Loucy (cell line): Measurements from ENCODE around the gene LMX1B.

Source experiments
- H2AFZ ChIP-seq: fragments of 200-600 bp; sonication (generic); 2 replicates; pipeline ENCODE4 v1.6.0; 2016; ENCODE audit warnings: antibody characterized with exemption, mild to moderate bottlenecking, low read length, moderate library complexity
- H3F3A ChIP-seq: fragments of 200-600 bp; 2 replicates; pipeline ENCODE4 v1.6.0; 2016; ENCODE audit warnings: antibody characterized with exemption, low read depth, mild to moderate bottlenecking
- H3K27me3 ChIP-seq: fragments of 200-600 bp; sonication (generic); 2 replicates; pipeline ENCODE4 v1.6.1; 2014; ENCODE audit warnings: low read length, mild to moderate bottlenecking; ENCODE audit not compliant: insufficient read depth, poor library complexity, severe bottlenecking
- H3K36me3 ChIP-seq: fragments of 200-600 bp; sonication (generic); 2 replicates; pipeline ENCODE4 v1.6.1; 2016; ENCODE audit warnings: low read length; ENCODE audit not compliant: insufficient read depth
- H3K4me1 ChIP-seq: fragments of 200-600 bp; sonication (generic); 2 replicates; pipeline ENCODE4 v1.5.1; 2014; ENCODE audit warnings: low read length, mild to moderate bottlenecking; ENCODE audit not compliant: insufficient read depth, poor library complexity, severe bottlenecking
- H3K4me2 ChIP-seq: fragments of 200-600 bp; sonication (generic); 2 replicates; pipeline ENCODE4 v1.6.0; 2014; ENCODE audit warnings: antibody characterized with exemption, low read length, low read depth, mild to moderate bottlenecking; ENCODE audit not compliant: poor library complexity, severe bottlenecking
- H3K4me3 ChIP-seq: fragments of 200-600 bp; sonication (generic); 2 replicates; pipeline ENCODE4 v1.5.1; 2014; ENCODE audit warnings: low read length, mild to moderate bottlenecking, mixed read lengths; ENCODE audit not compliant: poor library complexity, severe bottlenecking
- H3K79me2 ChIP-seq: fragments of 200-600 bp; sonication (generic); 2 replicates; pipeline ENCODE4 v1.6.1; 2014; ENCODE audit warnings: low read length; ENCODE audit not compliant: insufficient read depth
- H3K9ac ChIP-seq: fragments of 200-600 bp; sonication (generic); 2 replicates; pipeline ENCODE4 v1.6.0; 2014; ENCODE audit warnings: mild to moderate bottlenecking, low read depth, low read length, moderate library complexity; ENCODE audit not compliant: poor library complexity, severe bottlenecking
- H3K9me2 ChIP-seq: fragments of 200-600 bp; sonication (generic); replicated peaks from 2 replicates; pipeline ENCODE4 v1.6.1; 2016; ENCODE audit warnings: low read depth, low read length, mixed read lengths
- H3K9me3 ChIP-seq: fragments of 200-600 bp; sonication (generic); 2 replicates; pipeline ENCODE4 v1.6.1; 2014; ENCODE audit warnings: mild to moderate bottlenecking, antibody characterized with exemption, low read length, low read depth; ENCODE audit not compliant: insufficient read depth
- H4K20me1 ChIP-seq: fragments of 200-600 bp; sonication (generic); 2 replicates; pipeline ENCODE4 v1.6.0; 2014; ENCODE audit warnings: antibody characterized with exemption, low read length, mild to moderate bottlenecking; ENCODE audit not compliant: insufficient read depth, poor library complexity, severe bottlenecking
- CTCF ChIP-seq: fragments of 200-600 bp; sonication (generic); conservative IDR thresholded peaks from 2 replicates; pipeline ENCODE4 v1.5.1; 2014; ENCODE audit warnings: mild to moderate bottlenecking, antibody characterized with exemption, low read length
- EZH2phosphoT487 ChIP-seq: fragments of 200-600 bp; IDR thresholded peaks from 2 replicates; pipeline ENCODE4 v1.6.1; 2018; ENCODE audit warnings: antibody characterized with exemption, mild to moderate bottlenecking, moderate library complexity, borderline replicate concordance

Gene LMX1B

GRCh38 chr9:126649477-126649876 is 35.7 kb downstream of the LMX1B start:
- H3F3A ChIP-seq: no peaks in the 10 kb centered on the region
- no peaks in the 10 kb centered on the region for H3K4me1 ChIP-seq
- H2AFZ ChIP-seq: no peak overlapping the region
- no peaks in the 10 kb centered on the region for H3K36me3 ChIP-seq
- no peak for TF ChIP-seq CTCF
- no peak for TF ChIP-seq EZH2phosphoT487
- H3K4me2 ChIP-seq: no peak overlapping the region
- no peaks in the 10 kb centered on the region for H3K9me2 ChIP-seq
- no peaks in the 10 kb centered on the region for H4K20me1 ChIP-seq
- H3K9me3 ChIP-seq: no peaks in the 10 kb centered on the region
- H3K4me3 ChIP-seq: no peak overlapping the region
- H3K9ac ChIP-seq: no peak overlapping the region
- no peaks in the 10 kb centered on the region for H3K27me3 ChIP-seq
- no peaks in the 10 kb centered on the region for H3K79me2 ChIP-seq

GRCh38 chr9:126650404-126651341 is 36.9 kb downstream of the LMX1B start:
- Histone ChIP-seq H4K20me1 (no peaks in the 10 kb centered on the region), H3K36me3 (no peaks in the 10 kb centered on the region), H2AFZ (no peak overlapping the region), H3K9me3 (no peaks in the 10 kb centered on the region), H3K4me2 (no peak overlapping the region), H3F3A (no peaks in the 10 kb centered on the region), H3K9ac (no peak overlapping the region), H3K4me3 (no peak overlapping the region), H3K79me2 (no peaks in the 10 kb centered on the region), H3K27me3 (no peaks in the 10 kb centered on the region), H3K4me1 (no peaks in the 10 kb centered on the region), H3K9me2 (no peaks in the 10 kb centered on the region)
- TF ChIP-seq CTCF (no peak), EZH2phosphoT487 (no peak)

- no peak overlapping the region for H3K4me2 ChIP-seq
- no peak overlapping the region for H3K4me3 ChIP-seq
- no peak overlapping the region for H2AFZ ChIP-seq
- no peak for TF ChIP-seq EZH2phosphoT487
- TF ChIP-seq CTCF: no peak
- H3K36me3 ChIP-seq: no peaks in the 10 kb centered on the region
- H3K4me1 ChIP-seq: no peaks in the 10 kb centered on the region
- H3K9ac ChIP-seq: no peak overlapping the region
- H3F3A ChIP-seq: no peaks in the 10 kb centered on the region
- no peaks in the 10 kb centered on the region for H3K9me2 ChIP-seq
- H3K79me2 ChIP-seq: no peaks in the 10 kb centered on the region
- H4K20me1 ChIP-seq: no peaks in the 10 kb centered on the region
- H3K9me3 ChIP-seq: no peaks in the 10 kb centered on the region
- no peaks in the 10 kb centered on the region for H3K27me3 ChIP-seq
These were observed 38.4 kb downstream of the LMX1B start for GRCh38 chr9:126652140-126652582.
